Neuronal stem cell (in vitro differentiated cells): Measurements from ENCODE around the gene PLEK2.

ENCODE experiments used
- DNase-seq: peaks from one replicate; pipeline ENCODE4 v3.0.0-alpha.2; 2013; ENCODE audit warnings: low spot score
- H2AFZ ChIP-seq: one replicate; pipeline ENCODE4 v1.6.1; 2013; ENCODE audit warnings: mild to moderate bottlenecking, low read length, inconsistent platforms
- H2AK5ac ChIP-seq: 2 replicates; pipeline ENCODE4 v1.6.1; 2013; ENCODE audit warnings: low read depth, mild to moderate bottlenecking, inconsistent platforms, low read length, moderate library complexity, mixed read lengths
- H2BK120ac ChIP-seq: 2 replicates; pipeline ENCODE4 v1.6.1; 2013; ENCODE audit warnings: low read depth, mild to moderate bottlenecking, inconsistent platforms, low read length, moderate library complexity, mixed read lengths
- H2BK12ac ChIP-seq: one replicate; pipeline ENCODE4 v1.6.1; 2013; ENCODE audit warnings: low read length, inconsistent platforms
- H2BK15ac ChIP-seq: 2 replicates; pipeline ENCODE4 v1.6.1; 2013; ENCODE audit warnings: mild to moderate bottlenecking, low read length, inconsistent platforms, mixed read lengths
- H2BK5ac ChIP-seq: one replicate; pipeline ENCODE4 v1.6.1; 2013; ENCODE audit warnings: inconsistent platforms, mild to moderate bottlenecking, low read length, moderate library complexity
- H3K14ac ChIP-seq: one replicate; pipeline ENCODE4 v1.6.1; 2013; ENCODE audit warnings: low read length, inconsistent platforms
- H3K18ac ChIP-seq: 2 replicates; pipeline ENCODE4 v1.6.1; 2013; ENCODE audit warnings: low read length, inconsistent platforms
- H3K23ac ChIP-seq: 2 replicates; pipeline ENCODE4 v1.6.1; 2013; ENCODE audit warnings: low read depth, mild to moderate bottlenecking, mixed read lengths, low read length, inconsistent platforms; ENCODE audit not compliant: poor library complexity
- H3K27ac ChIP-seq: replicated peaks from 3 replicates; pipeline ENCODE4 v1.5.1; 2013; ENCODE audit warnings: low read length, inconsistent platforms
- H3K27me3 ChIP-seq, 3 experiments: 2 replicates each; pipeline ENCODE4 v1.6.1; 2013; ENCODE audit warnings: low read length in 3 of 3, mild to moderate bottlenecking in 2 of 3, inconsistent platforms in 1 of 3, low read depth in 1 of 3, mixed read lengths in 1 of 3, moderate library complexity in 1 of 3; ENCODE audit not compliant: control insufficient read depth in 3 of 3, insufficient read depth in 3 of 3
- H3K36me3 ChIP-seq, 2 donors: replicated peaks in 1 of 2; 2 replicates each; pipeline ENCODE4 v1.6.1; 2013; ENCODE audit warnings: low read length in 2 of 2; ENCODE audit not compliant: control insufficient read depth in 2 of 2, insufficient read depth in 2 of 2
- H3K4ac ChIP-seq: 2 replicates; pipeline ENCODE4 v1.6.1; 2013; ENCODE audit warnings: inconsistent platforms, mild to moderate bottlenecking, low read length, moderate library complexity
- H3K4me1 ChIP-seq, 2 donors: 1 replicate in 1 of 2; 2 replicates in 1 of 2; pipeline ENCODE4 v1.6.1; 2013; ENCODE audit warnings: low read length in 2 of 2, low read depth in 1 of 2; ENCODE audit not compliant: control insufficient read depth in 2 of 2, insufficient read depth in 1 of 2
- H3K4me2 ChIP-seq: one replicate; pipeline ENCODE4 v1.6.1; 2013; ENCODE audit warnings: mild to moderate bottlenecking, low read length, inconsistent platforms; ENCODE audit not compliant: insufficient read depth, poor library complexity, severe bottlenecking
- H3K4me3 ChIP-seq, 2 donors: 2 replicates each; pipeline ENCODE4 v1.5.1; 2013; ENCODE audit warnings: low read length in 2 of 2, mild to moderate bottlenecking in 2 of 2, inconsistent platforms in 1 of 2, moderate library complexity in 1 of 2
- H3K79me1 ChIP-seq: one replicate; pipeline ENCODE4 v1.6.1; 2013; ENCODE audit warnings: low read depth, mild to moderate bottlenecking, inconsistent platforms, low read length, moderate library complexity
- H3K9ac ChIP-seq: one replicate; pipeline ENCODE4 v1.6.1; 2013; ENCODE audit warnings: mild to moderate bottlenecking, low read depth, low read length, inconsistent platforms; ENCODE audit not compliant: poor library complexity
- H3K9me3 ChIP-seq, 2 donors: replicated peaks in 1 of 2; 2 replicates each; pipeline versions ENCODE3 to v1.6.1; 2013; ENCODE audit warnings: low read length in 2 of 2, mild to moderate bottlenecking in 2 of 2, inconsistent platforms in 1 of 2, low read depth in 1 of 2, mixed read lengths in 1 of 2, moderate library complexity in 1 of 2; ENCODE audit not compliant: control insufficient read depth in 2 of 2, insufficient read depth in 1 of 2
- H4K8ac ChIP-seq: one replicate; pipeline ENCODE4 v1.6.1; 2013; ENCODE audit warnings: low read depth, mild to moderate bottlenecking, inconsistent platforms, low read length, moderate library complexity
- H4K91ac ChIP-seq: one replicate; pipeline ENCODE4 v1.6.1; 2013; ENCODE audit warnings: low read length, low read depth, mild to moderate bottlenecking, inconsistent platforms; ENCODE audit not compliant: poor library complexity
- WGBS, 2 donors: extraction: QIAGEN DNeasy Blood & Tissue Kit; methylation state at CpG; one replicate each; pipeline ENCODE4 v1.1.7; 2013; ENCODE audit warnings: missing lambda C conversion rate in 2 of 2, mixed read lengths in 1 of 2; ENCODE audit not compliant: insufficient read length in 2 of 2, insufficient replicate concordance in 1 of 2; ENCODE audit errors: extremely low coverage in 2 of 2; 5-methylcytosine and 5-hydroxymethylcytosine counted together

PLEK2 gene

DNA sequence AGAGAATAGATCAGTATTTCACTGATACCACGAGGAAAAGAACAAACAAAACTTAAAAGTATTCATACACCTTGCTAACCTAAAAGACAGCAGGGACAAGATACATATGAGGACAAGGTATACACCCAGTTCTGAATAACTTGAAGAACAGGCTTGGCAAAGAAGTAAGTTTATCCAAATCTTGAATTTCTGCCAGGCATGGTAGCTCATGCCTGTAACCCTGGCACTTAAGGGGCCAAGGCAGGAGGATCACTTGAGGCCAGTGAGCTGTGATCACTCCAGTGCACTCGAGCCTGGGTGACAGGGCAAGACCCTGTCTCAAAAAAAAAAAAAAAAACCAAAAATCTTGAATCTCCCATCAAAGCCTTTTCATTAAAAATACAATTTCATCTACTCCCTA, 26.8 kb downstream of the PLEK2 start:
- Histone ChIP-seq H4K91ac (no peak overlapping the region), H3K4me2 (no peak overlapping the region), H3K36me3 (peaks cover 19 to 76% of the 10 kb centered on the region in 2 donors), H4K8ac (no peak overlapping the region), H3K18ac (no peak overlapping the region), H3K9me3 (no peaks in the 10 kb centered on the region), H2AFZ (no peak overlapping the region), H2AK5ac (no peak overlapping the region), H3K23ac (no peak overlapping the region), H3K4me1 (no peaks in the 10 kb centered on the region), H2BK15ac (no peak overlapping the region), H2BK12ac (no peak overlapping the region), H3K79me1 (no peaks in the 10 kb centered on the region), H3K4me3 (no peak overlapping the region), H3K27ac (no peak overlapping the region), H3K27me3 (no peaks in the 10 kb centered on the region), H3K4ac (no peak overlapping the region), H3K9ac (no peak overlapping the region), H2BK5ac (no peak overlapping the region), H3K14ac (no peak overlapping the region), H2BK120ac (no peak overlapping the region)
- no CpG with 5 or more reads among the region's 2 CpGs for WGBS, 2 donors
- no peak for DNase-seq

DNA sequence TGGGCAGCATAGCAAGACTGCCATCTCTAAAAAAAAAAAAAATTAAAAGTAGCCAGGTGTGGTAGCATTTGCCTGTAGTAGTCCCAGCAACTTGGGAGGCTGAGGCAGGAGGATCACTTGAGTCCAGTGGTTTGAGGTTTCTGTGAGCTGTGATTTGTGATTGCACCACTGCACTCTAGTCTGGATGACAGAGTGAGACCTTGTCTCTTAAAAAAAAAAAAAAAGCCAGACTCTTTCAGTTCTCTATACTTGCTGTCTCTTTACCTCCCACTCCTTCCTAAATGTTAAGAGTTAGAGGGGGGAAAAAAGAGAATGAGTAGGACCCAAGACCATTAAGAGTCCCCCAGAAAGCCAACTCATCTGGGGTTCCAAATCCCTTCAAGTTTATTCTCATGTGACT, 34.0 kb downstream of the PLEK2 start:
- Histone ChIP-seq H3K4ac (no peak overlapping the region), H4K91ac (no peak overlapping the region), H3K23ac (no peak overlapping the region), H2BK120ac (no peak overlapping the region), H3K4me1 (no peaks in the 10 kb centered on the region), H3K9ac (no peak overlapping the region), H3K4me2 (no peak overlapping the region), H3K9me3 (no peaks in the 10 kb centered on the region), H2BK5ac (no peak overlapping the region), H3K27ac (no peak overlapping the region), H2AK5ac (no peak overlapping the region), H2BK12ac (no peak overlapping the region), H3K79me1 (no peaks in the 10 kb centered on the region), H3K14ac (no peak overlapping the region), H3K27me3 (no peaks in the 10 kb centered on the region), H3K36me3 (peaks cover 22 to 97% of the 10 kb centered on the region in 2 donors), H3K18ac (no peak overlapping the region), H2AFZ (no peak overlapping the region), H2BK15ac (no peak overlapping the region), H4K8ac (no peak overlapping the region), H3K4me3 (no peak overlapping the region)
- DNase-seq = no peak

DNA sequence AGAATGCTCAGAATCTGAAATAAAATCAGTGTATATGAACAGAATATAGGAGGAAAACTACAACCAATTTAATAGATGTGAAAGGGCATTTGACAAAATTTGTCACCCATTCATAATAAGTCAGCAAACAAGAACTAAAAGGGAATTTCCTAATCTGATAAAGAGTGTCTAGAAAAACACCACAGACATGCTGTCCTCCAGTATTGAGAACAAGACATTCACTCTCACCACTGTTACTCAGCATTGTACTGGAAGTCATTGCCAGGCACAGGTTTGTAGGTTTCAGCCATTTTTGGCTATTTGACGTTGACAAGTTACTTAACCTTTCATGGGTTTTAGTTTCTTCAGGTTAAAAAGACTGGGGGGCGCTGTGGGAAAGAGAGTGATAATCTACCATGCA, 38.6 kb downstream of the PLEK2 start:
- H3K36me3 ChIP-seq = peaks cover 13 to 97% of the 10 kb centered on the region in 2 donors
- H4K91ac ChIP-seq = no peak overlapping the region
- no peak for DNase-seq
- no peak overlapping the region for H2AK5ac ChIP-seq
- no peaks in the 10 kb centered on the region for H3K9me3 ChIP-seq
- H3K4me3 ChIP-seq = no peak overlapping the region
- H3K4ac ChIP-seq = no peak overlapping the region
- no peak overlapping the region for H2BK15ac ChIP-seq
- no peak overlapping the region for H3K23ac ChIP-seq
- no peak overlapping the region for H3K18ac ChIP-seq
- H3K14ac ChIP-seq = no peak overlapping the region
- no peaks in the 10 kb centered on the region for H3K27me3 ChIP-seq
- no peak overlapping the region for H2BK5ac ChIP-seq
- no peaks in the 10 kb centered on the region for H3K79me1 ChIP-seq
- no CpG with 5 or more reads among the region's 2 CpGs for WGBS, 2 donors
- no peak overlapping the region for H2AFZ ChIP-seq
- H4K8ac ChIP-seq = no peak overlapping the region
- no peak overlapping the region for H2BK12ac ChIP-seq
- no peak overlapping the region for H3K4me2 ChIP-seq
- no peak overlapping the region for H3K27ac ChIP-seq
- H3K9ac ChIP-seq = no peak overlapping the region
- no peaks in the 10 kb centered on the region for H3K4me1 ChIP-seq
- no peak overlapping the region for H2BK120ac ChIP-seq

DNA sequence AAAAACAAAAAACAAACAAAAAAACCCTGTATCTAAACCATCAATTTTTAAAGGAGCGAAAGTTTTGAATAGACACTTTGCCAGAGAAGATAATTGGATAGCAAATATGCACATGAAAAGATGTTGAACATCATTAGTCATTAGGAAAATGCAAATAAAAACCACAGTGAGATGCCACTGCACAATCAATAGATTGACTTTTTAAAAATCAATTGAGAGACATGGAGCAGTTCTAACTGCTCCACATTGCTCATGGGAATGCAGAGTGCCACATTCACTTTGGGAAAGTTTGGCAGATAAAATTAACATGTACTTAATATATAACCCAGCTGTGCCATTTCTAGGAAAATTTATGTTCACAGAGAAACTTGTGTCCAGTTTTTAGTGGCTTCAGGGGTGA, 39.1 kb downstream of the PLEK2 start:
- Histone ChIP-seq H3K9ac (no peak overlapping the region), H3K23ac (no peak overlapping the region), H3K4me2 (no peak overlapping the region), H2BK120ac (no peak overlapping the region), H3K36me3 (peaks cover 16 to 97% of the 10 kb centered on the region in 2 donors), H2BK12ac (no peak overlapping the region), H4K8ac (no peak overlapping the region), H3K18ac (no peak overlapping the region), H4K91ac (no peak overlapping the region), H3K9me3 (no peaks in the 10 kb centered on the region), H3K4ac (no peak overlapping the region), H3K27me3 (no peaks in the 10 kb centered on the region), H2AK5ac (no peak overlapping the region), H2BK15ac (no peak overlapping the region), H3K4me1 (no peaks in the 10 kb centered on the region), H3K4me3 (no peak overlapping the region), H3K27ac (no peak overlapping the region), H3K14ac (no peak overlapping the region), H3K79me1 (no peaks in the 10 kb centered on the region), H2AFZ (no peak overlapping the region), H2BK5ac (no peak overlapping the region)
- no peak for DNase-seq
- no CpG with 5 or more reads among the region's 1 CpG for WGBS, 2 donors
